Adrenal gland (tissue), 12 donors: Measurements from ENCODE around the gene ANK3. TPM values are rescaled to one million over a fixed set of nuclear protein-coding genes. Genes with fewer than 3 reads are reported as not detected.
"Not testable (repeated sequence)": the region's sequence is repeated elsewhere in the genome, so short reads cannot be mapped to it uniquely, and the experiment has no call there.

ENCODE experiments used
- DNase-seq, 7 donors: peaks; one replicate each; pipeline ENCODE4 v3.0.0-alpha.2; 2019 to 2020
- H3K27ac ChIP-seq, 5 donors: fragments of 200-600 bp; sonication (generic) in 4 of 5; 1 replicate in 3 of 5; 2 replicates in 2 of 5; pipeline versions ENCODE4 v1.5.1 to v1.8.0; 2016 to 2020; ENCODE audit warnings: mild to moderate bottlenecking in 1 of 5
- H3K27me3 ChIP-seq: fragments of 200-600 bp; 2 replicates; pipeline ENCODE4 v1.8.0; 2021
- H3K36me3 ChIP-seq, 2 donors: fragments of 200-600 bp; replicated peaks in 1 of 2; 1 replicate in 1 of 2; 2 replicates in 1 of 2; pipeline versions ENCODE4 v1.5.1 to v1.8.0; 2018 to 2022
- H3K4me1 ChIP-seq, 2 donors: fragments of 200-600 bp; replicated peaks in 1 of 2; 1 replicate in 1 of 2; 2 replicates in 1 of 2; pipeline versions ENCODE4 v1.5.1 to v1.8.0; 2018 to 2021
- H3K4me3 ChIP-seq, 4 donors: fragments of 200-600 bp; sonication (generic) in 3 of 4; one replicate each; pipeline ENCODE4 v1.5.1; 2016 to 2018
- H3K9me3 ChIP-seq, 3 donors: fragments of 200-600 bp; sonication (generic) in 1 of 3; replicated peaks in 1 of 3; 1 replicate in 2 of 3; 2 replicates in 1 of 3; pipeline versions ENCODE4 v1.5.1 to v1.8.0; 2016 to 2021
- CTCF ChIP-seq, 6 experiments: fragments of 450-650 bp in 4 of 6; fragments of 200-600 bp in 2 of 6; sonication (generic) in 1 of 6; IDR thresholded peaks; 1 replicate in 5 of 6; 2 replicates in 1 of 6; pipeline versions ENCODE4 v1.5.1 to v1.8.0; 2016 to 2021; ENCODE audit warnings: antibody characterized with exemption in 6 of 6, mild to moderate bottlenecking in 2 of 6, moderate library complexity in 1 of 6
- POLR2A ChIP-seq, 2 donors: fragments of 450-650 bp; IDR thresholded peaks; one replicate each; pipeline ENCODE4 v1.6.1; 2017; ENCODE audit warnings: antibody characterized with exemption in 2 of 2, mild to moderate bottlenecking in 2 of 2, moderate library complexity in 1 of 2
- WGBS, 4 donors: extraction: QIAGEN DNeasy Blood & Tissue Kit in 2 of 4; methylation state at CpG; one replicate each; pipeline versions ENCODE4 v1.1.5 to v1.1.7; 2013 to 2017; 5-methylcytosine and 5-hydroxymethylcytosine counted together
- intact Hi-C, 2 donors: fragments of 100-400 bp; cut with DNase I; formaldehyde crosslinking; loops; one replicate each; pipeline versions ENCODE4 v1.14.1 to v1.15.0; 2022 to 2023
- polyA plus RNA-seq, 3 donors: library from polyadenylated mRNA; stranded (reverse); fragments of 200-250 nt in 2 of 3; fragments of 350-450 nt in 1 of 3; fragmentation: Illumina TruSeq in 1 of 3; extraction: RNeasy Lipid Tissue Mini Kit (QIAGEN cat#74804) in 1 of 3; gene quantifications; one replicate each; pipeline ENCODE4 v1.2.3, GENCODE V29; 2013 to 2014
- total RNA-seq, 9 donors: library from RNA; depleted of rRNA in 4 of 9; stranded (reverse); fragments of >200 nt in 4 of 9; fragments of 120-200 nt in 1 of 9; fragmentation: NEBNext Ultra II Directional in 1 of 9; extraction: Animal tissue kit (Norgen Biotek cat#: 25700) in 1 of 9; gene quantifications; one replicate each; pipeline versions ENCODE4 v1.1.0 to v1.2.4, GENCODE V29; 2013 to 2023
- donor health status: healthy with polysubstance abuse.
- donor health status: Bipolar disorder and iron deficiency.
- donor health status: DM: yes; HTN: yes; CAD: no.
- donor health status: DM: no; HTN: no; CAD: no.
- donor health status: DM: no; HTN: no; CAD: no.
- donor health status: DM: yes; HTN: yes; CAD: no.

Gene ANK3
- total and polyA plus RNA-seq, 12 donors = 2.6 to 48.1 (median 15.2) TPM

GRCh38 chr10:60035984-60036383, 353.7 kb downstream of the ANK3 start:
- TF ChIP-seq POLR2A (IDR thresholded peaks at IDR 0.05) = no peak
- TF ChIP-seq CTCF (IDR thresholded peaks at IDR 0.05) = no peak
- intact Hi-C loops = loop anchor here in 1 of 2 donors (10.0 kb wide), 1 partner anchor 411 kb away; no protein-coding TSS in a partner anchor
- H3K4me1 ChIP-seq = no peaks in the 10 kb centered on the region
- no peak overlapping the region for H3K4me3 ChIP-seq
- H3K36me3 ChIP-seq = no peaks in the 10 kb centered on the region
- H3K9me3 ChIP-seq = no peaks in the 10 kb centered on the region
- 73 to 86% (median 79%) methylated on average over 1 of the region's 1 CpG for WGBS, 4 donors
- no peak for DNase-seq
- no peaks in the 10 kb centered on the region for H3K27me3 ChIP-seq
- no peak overlapping the region for H3K27ac ChIP-seq

GRCh38 chr10:60035375-60035774, 354.3 kb downstream of the ANK3 start:
- intact Hi-C loops = loop anchor here in 1 of 2 donors (10.0 kb wide), 1 partner anchor 411 kb away; no protein-coding TSS in a partner anchor
- not testable (repeated sequence) for H3K27ac ChIP-seq, DNase-seq, H3K9me3 ChIP-seq, H3K4me3 ChIP-seq, H3K27me3 ChIP-seq, H3K36me3 ChIP-seq, H3K4me1 ChIP-seq
- WGBS, 4 donors = 87 to 93% (median 88%) methylated on average over 5 of the region's 5 CpGs

- no peak overlapping the region for H3K4me3 ChIP-seq
- no peaks in the 10 kb centered on the region for H3K9me3 ChIP-seq
- intact Hi-C loops = loop anchor here in 1 of 2 donors (10.0 kb wide), 1 partner anchor 408 kb away; no protein-coding TSS in a partner anchor
- H3K4me1 ChIP-seq = no peaks in the 10 kb centered on the region
- TF ChIP-seq POLR2A (IDR thresholded peaks at IDR 0.05) (no peak), CTCF (IDR thresholded peaks at IDR 0.05) (peak; percentile 12 to 52 (median 45))
- H3K27ac ChIP-seq = no peak overlapping the region
- peak; percentile 32 to 78 (median 48) for DNase-seq
- no peaks in the 10 kb centered on the region for H3K27me3 ChIP-seq
- 26 to 55% (median 37%) methylated on average over 1 of the region's 1 CpG for WGBS, 4 donors
- H3K36me3 ChIP-seq = no peaks in the 10 kb centered on the region
These were observed 357.0 kb downstream of the ANK3 start for GRCh38 chr10:60032723-60033122.

- Histone ChIP-seq H3K4me3 (no peak overlapping the region), H3K9me3 (no peaks in the 10 kb centered on the region), H3K27me3 (no peaks in the 10 kb centered on the region), H3K36me3 (no peaks in the 10 kb centered on the region), H3K27ac (no peak overlapping the region), H3K4me1 (no peaks in the 10 kb centered on the region)
- intact Hi-C loops = loop anchor here in 1 of 2 donors (10.0 kb wide), 1 partner anchor 407 kb away; no protein-coding TSS in a partner anchor
- TF ChIP-seq CTCF (IDR thresholded peaks at IDR 0.05) (no peak), POLR2A (IDR thresholded peaks at IDR 0.05) (no peak)
- DNase-seq = peak in 2 of 7 donors; percentile 11 to 26
These were observed 358.0 kb downstream of the ANK3 start for GRCh38 chr10:60031664-60032063.

- no peak for DNase-seq
- WGBS, 4 donors = 91 to 96% (median 94%) methylated on average over 1 of the region's 1 CpG
- no peak overlapping the region for H3K27ac ChIP-seq
- no peaks in the 10 kb centered on the region for H3K4me1 ChIP-seq
- H3K27me3 ChIP-seq = no peaks in the 10 kb centered on the region
- TF ChIP-seq CTCF (IDR thresholded peaks at IDR 0.05) = no peak
- TF ChIP-seq POLR2A (IDR thresholded peaks at IDR 0.05) = no peak
- intact Hi-C loops = loop anchor here in 1 of 2 donors (10.0 kb wide), 1 partner anchor 406 kb away; no protein-coding TSS in a partner anchor
- no peaks in the 10 kb centered on the region for H3K9me3 ChIP-seq
- H3K36me3 ChIP-seq = no peaks in the 10 kb centered on the region
- H3K4me3 ChIP-seq = no peak overlapping the region
These were observed 358.5 kb downstream of the ANK3 start for GRCh38 chr10:60031183-60031582.
